HFF-Myc (cell line): ENCODE measurements around the gene PTPN23.

Experiments used
- DNase-seq: peaks from one replicate; pipeline ENCODE4 v3.0.0-alpha.2; 2011; ENCODE audit warnings: low read depth; ENCODE audit errors: extremely low read depth
- H3K4me3 ChIP-seq: replicated peaks from 2 replicates; pipeline ENCODE4 v1.5.1; 2011; ENCODE audit warnings: low read depth, mild to moderate bottlenecking, control low read depth, low read length
- TF ChIP-seq, protein P1 (sequence below): IDR thresholded peaks from 2 replicates; pipeline ENCODE4 v1.5.1; 2012; ENCODE audit warnings: mild to moderate bottlenecking, low read depth, low read length, control low read depth; ENCODE audit errors: missing control alignments

The PTPN23 gene

DNA sequence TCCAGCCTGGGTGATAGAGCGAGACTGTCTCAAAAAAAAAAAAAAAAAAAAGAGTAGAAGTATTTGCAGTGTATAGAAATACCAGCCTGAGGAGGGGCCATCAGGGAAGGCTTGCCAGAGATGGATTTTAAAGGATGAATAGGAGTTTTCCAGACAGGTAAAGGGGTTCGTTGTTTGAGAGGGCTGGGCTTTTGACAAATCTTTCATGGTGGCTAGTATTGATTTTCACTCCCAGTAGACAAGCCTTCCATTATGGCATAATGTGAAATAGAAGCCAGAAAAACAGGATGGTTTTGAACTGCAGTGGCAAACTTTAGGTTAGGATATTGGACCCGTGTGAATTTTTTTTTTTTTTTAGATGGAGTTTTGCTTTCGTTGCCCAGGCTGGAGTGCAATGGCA lies 3.6 kb downstream of the PTPN23 start:
- H3K4me3 ChIP-seq = no peak overlapping the region
- TF ChIP-seq, protein P1, sequence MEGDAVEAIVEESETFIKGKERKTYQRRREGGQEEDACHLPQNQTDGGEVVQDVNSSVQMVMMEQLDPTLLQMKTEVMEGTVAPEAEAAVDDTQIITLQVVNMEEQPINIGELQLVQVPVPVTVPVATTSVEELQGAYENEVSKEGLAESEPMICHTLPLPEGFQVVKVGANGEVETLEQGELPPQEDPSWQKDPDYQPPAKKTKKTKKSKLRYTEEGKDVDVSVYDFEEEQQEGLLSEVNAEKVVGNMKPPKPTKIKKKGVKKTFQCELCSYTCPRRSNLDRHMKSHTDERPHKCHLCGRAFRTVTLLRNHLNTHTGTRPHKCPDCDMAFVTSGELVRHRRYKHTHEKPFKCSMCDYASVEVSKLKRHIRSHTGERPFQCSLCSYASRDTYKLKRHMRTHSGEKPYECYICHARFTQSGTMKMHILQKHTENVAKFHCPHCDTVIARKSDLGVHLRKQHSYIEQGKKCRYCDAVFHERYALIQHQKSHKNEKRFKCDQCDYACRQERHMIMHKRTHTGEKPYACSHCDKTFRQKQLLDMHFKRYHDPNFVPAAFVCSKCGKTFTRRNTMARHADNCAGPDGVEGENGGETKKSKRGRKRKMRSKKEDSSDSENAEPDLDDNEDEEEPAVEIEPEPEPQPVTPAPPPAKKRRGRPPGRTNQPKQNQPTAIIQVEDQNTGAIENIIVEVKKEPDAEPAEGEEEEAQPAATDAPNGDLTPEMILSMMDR = no peak
- no peak for DNase-seq

DNA sequence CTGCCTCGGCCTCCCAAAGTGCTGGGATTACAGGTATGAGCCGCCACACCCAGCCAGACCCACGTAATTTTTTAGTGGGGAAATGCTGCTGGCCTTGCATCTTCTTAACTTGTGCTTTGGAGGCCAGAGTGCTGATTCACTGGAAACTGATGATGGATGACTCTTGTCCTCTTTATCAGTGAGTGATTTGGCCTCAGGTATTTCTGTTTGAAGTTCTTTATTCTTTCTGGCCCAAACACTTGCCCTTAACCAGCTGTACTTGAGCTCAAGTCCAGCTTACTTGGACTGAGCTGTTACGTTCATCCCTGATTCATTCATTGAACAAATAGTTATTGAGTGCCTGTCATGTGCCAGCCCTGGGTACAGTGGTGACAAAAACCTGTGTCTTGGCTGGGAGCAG lies 4.2 kb downstream of the PTPN23 start:
- H3K4me3 ChIP-seq = no peak overlapping the region
- no peak for DNase-seq
- TF ChIP-seq, protein P1 = no peak

DNA sequence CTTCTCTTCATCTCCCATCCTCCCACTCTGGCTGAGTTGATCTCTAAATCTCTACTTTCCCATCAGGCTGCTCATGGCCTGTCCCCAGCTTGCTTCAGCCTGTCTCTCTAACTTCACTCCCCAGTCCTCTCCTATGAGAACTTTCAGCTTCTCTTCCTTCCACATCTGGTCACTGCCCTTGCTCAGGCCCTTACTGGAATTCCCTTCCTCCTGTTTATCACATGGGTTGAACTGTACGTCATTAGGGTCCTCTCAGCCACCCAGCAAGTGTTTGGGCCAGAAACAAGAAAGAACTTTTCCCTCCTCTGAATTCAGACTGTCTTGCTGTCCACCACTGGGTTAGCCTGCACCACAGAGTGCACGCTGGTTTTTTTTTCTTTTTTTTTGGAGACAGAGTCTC lies 5.0 kb downstream of the PTPN23 start:
- DNase-seq = no peak

DNA sequence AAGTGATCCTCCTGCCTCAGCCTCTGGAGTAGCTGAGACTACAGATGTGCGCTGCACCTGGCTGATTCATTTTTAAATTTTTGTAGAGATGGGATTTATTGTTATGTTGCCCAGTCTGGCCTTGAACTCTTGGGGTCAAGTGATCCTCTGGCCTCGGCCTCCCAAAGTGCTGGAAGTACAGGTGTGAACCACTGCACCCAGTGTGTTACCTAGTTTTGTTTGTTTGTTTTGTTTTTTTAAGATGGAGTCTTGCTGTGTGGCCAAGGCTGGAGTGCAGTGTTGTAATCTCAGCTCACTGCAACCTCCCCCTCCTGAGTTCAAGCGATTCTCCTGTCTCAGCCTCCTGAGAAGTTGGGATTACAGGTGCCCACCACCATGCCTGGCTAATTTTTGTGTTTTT lies 12.1 kb downstream of the PTPN23 start:
- no peak overlapping the region for H3K4me3 ChIP-seq
- no peak for DNase-seq
- TF ChIP-seq, protein P1 = no peak

More for the DNA sequence above, 5.0 kb downstream of the PTPN23 start:
- TF ChIP-seq, protein P1 = no peak
- no peak overlapping the region for H3K4me3 ChIP-seq

DNA sequence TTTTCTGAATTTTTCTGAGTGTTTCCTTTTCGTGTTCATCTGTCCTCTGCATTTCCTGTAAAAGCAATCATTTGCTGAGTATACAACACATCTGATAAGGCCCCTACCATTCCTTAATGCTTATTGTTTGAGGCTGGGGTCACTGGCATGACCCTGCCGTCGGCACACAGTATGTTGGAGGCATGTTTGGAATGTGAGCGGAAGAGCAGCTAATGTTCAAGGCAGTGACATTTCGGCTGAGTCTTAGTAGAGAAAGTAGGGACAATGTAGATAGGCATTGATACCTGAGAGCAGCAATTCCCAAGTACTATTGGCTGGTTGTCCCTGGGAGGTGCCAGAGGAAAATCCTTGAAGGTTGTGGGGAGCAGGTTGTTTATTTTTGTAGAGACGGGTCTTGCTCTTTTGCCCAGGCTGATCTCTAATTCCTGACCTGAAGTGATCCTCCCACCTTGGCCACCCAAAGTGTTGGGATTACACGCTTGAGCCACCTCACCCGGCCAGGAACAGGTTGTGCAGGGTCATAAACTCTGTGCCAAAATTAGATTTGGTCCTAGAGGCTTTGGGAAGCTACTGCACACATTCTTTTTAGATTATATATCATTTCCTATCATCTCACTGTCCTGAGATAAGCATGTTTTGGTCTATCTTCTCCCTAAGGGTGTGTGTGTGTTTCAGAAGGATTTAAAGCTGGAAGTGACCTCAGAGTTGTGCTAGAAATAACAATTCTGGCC lies 13.5 kb downstream of the PTPN23 start:
- no peak for DNase-seq
- TF ChIP-seq, protein P1 = no peak
- no peak overlapping the region for H3K4me3 ChIP-seq

DNA sequence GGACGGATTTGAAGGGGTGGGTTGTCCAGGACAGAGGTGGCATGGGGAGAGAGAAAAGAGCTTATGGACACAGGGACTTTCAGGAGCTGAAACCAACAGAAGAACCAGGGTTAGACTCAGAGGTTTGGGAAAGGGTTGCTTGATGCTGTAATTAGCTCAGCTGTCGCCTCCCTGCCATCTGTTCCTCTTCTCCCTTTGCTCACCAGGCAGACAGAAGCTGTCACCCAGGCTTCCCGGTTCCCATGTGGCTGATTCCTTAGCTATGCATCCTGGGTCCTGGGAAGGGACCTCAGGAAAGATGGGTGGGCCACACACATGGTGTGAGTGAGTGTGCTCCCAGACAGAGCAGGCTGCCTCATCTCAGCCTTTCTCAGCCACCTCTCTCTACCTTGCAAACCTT lies 14.1 kb downstream of the PTPN23 start:
- no peak for DNase-seq
- no peak overlapping the region for H3K4me3 ChIP-seq
- TF ChIP-seq, protein P1 = no peak

DNA sequence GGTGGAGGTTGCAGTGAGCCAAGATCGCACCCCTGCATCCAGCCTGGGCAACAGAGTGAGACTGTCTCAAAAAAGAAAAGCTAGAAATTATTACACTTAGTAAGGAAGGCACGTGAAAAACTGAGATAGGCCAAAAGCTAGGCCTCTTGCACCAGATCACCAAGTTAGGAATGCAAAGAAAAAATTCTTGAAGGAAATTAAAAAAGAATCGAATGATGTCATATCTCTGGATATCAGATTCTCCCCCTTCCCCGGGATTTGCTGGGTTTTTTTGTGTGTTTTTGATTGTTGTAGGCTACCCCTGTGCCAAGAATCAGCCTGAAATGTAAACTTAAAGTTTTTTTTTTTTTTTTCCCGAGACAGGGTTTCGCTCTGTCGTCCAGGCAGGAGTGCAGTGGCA lies 17.4 kb downstream of the PTPN23 start:
- TF ChIP-seq, protein P1 = no peak
- DNase-seq = no peak
- no peak overlapping the region for H3K4me3 ChIP-seq
